ENCODE data around the gene MYBPH. TPM values are rescaled to one million over a fixed set of nuclear protein-coding genes. Genes with fewer than 3 reads are reported as not detected.

The MYBPH gene, protein sequence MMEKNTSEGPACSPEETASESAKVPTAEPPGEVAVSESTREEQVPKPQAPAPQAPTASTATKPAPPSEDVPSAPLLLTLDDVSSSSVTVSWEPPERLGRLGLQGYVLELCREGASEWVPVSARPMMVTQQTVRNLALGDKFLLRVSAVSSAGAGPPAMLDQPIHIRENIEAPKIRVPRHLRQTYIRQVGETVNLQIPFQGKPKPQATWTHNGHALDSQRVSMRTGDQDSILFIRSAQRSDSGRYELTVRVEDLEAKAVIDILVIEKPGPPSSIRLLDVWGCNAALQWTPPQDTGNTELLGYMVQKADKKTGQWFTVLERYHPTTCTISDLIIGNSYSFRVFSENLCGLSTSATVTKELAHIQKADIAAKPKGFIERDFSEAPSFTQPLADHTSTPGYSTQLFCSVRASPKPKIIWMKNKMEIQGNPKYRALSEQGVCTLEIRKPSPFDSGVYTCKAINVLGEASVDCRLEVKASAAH
- total RNA-seq = not detected in 2 replicates

DNA sequence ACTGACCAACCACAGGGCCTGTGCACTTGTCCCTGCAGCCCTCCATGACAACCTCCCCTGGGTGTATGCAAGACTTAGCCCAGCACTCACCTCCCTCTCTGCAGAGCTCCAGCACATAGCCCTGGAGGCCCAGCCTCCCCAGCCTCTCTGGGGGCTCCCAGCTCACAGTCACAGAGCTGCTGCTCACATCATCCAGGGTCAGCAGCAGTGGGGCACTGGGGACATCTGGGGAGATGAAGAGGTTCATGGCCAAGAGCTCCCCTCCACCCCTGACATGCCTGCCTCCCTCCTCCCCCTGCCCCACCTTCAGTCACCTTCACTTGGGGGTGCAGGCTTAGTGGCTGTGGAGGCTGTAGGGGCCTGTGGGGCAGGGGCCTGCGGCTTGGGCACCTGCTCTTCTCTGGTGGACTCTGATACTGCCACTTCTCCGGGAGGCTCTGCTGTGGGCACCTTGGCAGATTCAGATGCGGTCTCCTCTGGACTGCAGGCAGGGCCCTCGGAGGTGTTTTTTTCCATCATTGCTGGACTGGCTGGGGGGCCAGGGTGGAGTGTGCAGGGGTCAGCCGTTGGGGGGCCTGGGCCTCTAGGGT, at the start of gene MYBPH:
Gene MYBPH (minus strand): TSS at position 590 of the 590 bp plus-strand sequence. CDS start 71 bp downstream, at position 519.

DNA sequence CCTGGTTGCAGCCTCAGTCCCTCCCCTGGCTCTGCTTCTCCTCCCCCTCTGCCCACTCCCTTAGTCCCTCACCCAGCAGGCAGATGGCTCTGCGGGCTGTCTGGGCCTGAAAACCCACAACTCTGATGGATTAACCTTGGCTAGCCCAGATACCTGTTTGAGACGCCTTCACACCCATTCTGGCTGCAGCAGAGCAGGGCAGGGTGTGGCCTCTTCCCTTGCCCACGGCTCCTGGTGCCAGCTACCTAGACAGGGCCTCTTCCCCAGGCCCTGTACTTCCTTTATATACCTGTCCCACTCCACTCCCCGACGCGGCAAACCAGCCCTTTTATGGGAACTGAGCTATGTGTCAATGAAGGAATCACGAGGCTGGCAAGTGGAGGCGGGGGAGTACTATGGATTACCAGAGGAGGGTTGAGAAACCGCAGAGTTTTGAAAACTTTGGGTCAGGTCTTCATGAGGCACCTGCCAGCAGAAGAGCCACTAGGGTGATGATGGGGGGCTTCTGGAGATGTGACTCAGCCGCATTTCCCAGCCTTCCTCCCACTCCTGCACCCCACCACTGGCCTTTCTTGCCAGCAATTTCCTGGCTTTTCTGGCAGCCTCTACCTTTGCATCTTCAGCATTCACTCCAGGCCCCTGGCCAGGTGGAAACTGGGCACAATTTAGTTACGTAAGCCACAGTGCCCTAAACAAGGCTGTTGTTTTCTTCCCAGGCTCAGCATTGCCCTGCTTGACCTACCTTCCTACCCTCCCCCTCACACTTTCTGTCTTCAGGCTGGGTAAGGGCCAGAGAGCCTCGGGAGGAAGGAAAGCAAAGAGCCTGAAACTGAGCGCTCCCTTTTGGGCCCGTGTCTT, 11.0 kb upstream of the MYBPH start, which contains the start of gene CHI3L1:
Gene CHI3L1 (minus strand): TSS at position 259 of the 858 bp plus-strand sequence. CDS start 81 bp downstream, at position 178.

DNA sequence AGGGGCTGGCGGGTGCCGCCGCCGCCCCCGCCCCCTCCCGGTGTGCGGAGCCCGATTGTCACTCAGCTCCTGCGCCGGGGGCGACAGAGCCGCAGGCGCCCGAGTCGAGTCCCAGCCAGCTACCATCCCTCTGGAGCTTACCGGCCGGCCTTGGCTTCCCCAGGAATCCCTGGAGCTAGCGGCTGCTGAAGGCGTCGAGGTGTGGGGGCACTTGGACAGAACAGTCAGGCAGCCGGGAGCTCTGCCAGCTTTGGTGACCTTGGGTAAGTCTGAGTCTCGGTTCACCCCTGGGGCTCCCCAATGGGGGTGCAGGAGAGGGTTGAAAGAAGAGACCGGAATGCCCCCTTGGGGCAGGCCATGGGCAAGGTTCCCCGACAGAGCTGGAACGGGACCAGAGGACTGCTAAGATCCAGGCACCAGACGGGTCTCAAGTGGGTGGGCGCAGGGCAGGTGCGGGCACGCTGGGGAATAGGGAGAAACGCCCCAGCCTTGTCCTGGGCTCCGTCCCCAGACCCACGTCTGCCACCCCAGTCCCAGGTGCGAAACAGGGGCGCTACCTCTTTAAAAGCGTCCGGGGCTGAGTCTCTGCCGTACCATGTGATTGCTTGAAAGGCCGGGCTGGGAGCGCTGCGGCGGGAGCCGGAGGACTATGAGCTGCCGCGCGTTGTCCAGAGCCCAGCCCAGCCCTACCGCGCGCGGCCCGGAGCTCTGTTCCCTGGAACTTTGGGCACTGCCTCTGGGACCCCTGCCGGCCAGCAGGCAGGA, 47.8 kb downstream of the MYBPH start, which contains the start of gene ADORA1:
Gene ADORA1 (plus strand): TSS at position 61 of the 765 bp plus-strand sequence. CDS start 1,116 bp downstream, outside the sequence.

Other genes with a start within 250 kb of the MYBPH start
- 17.3 and 17.4 TPM in 2 replicates for gene KLHL12, start 248.6 kb downstream of the MYBPH start, total RNA-seq
- gene ADIPOR1, start 217.5 kb downstream of the MYBPH start, total RNA-seq = 53.0 and 73.3 TPM in 2 replicates
- 26.4 and 29.3 TPM in 2 replicates for gene CYB5R1, start 208.6 kb downstream of the MYBPH start, total RNA-seq
- 54.4 and 60.8 TPM in 2 replicates for gene TMEM183A, start 168.5 kb downstream of the MYBPH start, total RNA-seq
- gene PPFIA4, start 149.3 kb downstream of the MYBPH start, total RNA-seq = 0.38 and 0.98 TPM in 2 replicates
- not detected in 2 replicates for gene MYOG, start 89.8 kb downstream of the MYBPH start, total RNA-seq
- gene ADORA1, start 48.1 kb downstream of the MYBPH start, total RNA-seq = 22.2 and 30.0 TPM in 2 replicates
- gene CHI3L1, start 10.9 kb upstream of the MYBPH start, total RNA-seq = 0.65 and 14.7 TPM in 2 replicates
- not detected in 2 replicates for gene CHIT1, start 53.8 kb upstream of the MYBPH start, total RNA-seq
- 5.5 and 14.5 TPM in 2 replicates for gene BTG2, start 129.7 kb upstream of the MYBPH start, total RNA-seq
- 0.25 TPM in 1 of 2 replicates, not detected in the other for gene FMOD, start 175.3 kb upstream of the MYBPH start, total RNA-seq